Testis (tissue), 5 donors: ENCODE results near the gene RPS15. TPM values are rescaled to one million over a fixed set of nuclear protein-coding genes. Genes with fewer than 3 reads are reported as not detected.
A peak's percentile ranks its signal among the peaks of the same experiment; 100 is the strongest.

Source experiments
- DNase-seq: peaks from one replicate; pipeline ENCODE4 v3.0.0-alpha.2; 2019
- H3K27ac ChIP-seq, 2 donors: fragments of 200-600 bp; sonication (generic); one replicate each; pipeline ENCODE4 v1.5.1; 2019
- H3K27me3 ChIP-seq: fragments of 200-600 bp; sonication (generic); one replicate; pipeline ENCODE4 v1.5.1; 2019
- H3K36me3 ChIP-seq: fragments of 200-600 bp; sonication (generic); one replicate; pipeline ENCODE4 v1.5.1; 2017; ENCODE audit warnings: low read depth; ENCODE audit errors: missing control alignments
- H3K4me1 ChIP-seq: fragments of 200-600 bp; sonication (generic); one replicate; pipeline ENCODE4 v1.5.1; 2019
- H3K4me3 ChIP-seq, 2 donors: fragments of 200-600 bp; sonication (generic); one replicate each; pipeline ENCODE4 v1.5.1; 2017 to 2019
- H3K9me3 ChIP-seq: fragments of 200-600 bp; sonication (generic); one replicate; pipeline ENCODE4 v1.5.1; 2017
- CTCF ChIP-seq, 3 experiments: fragments of 450-650 bp in 2 of 3; fragments of 200-600 bp in 1 of 3; sonication (generic) in 1 of 3; IDR thresholded peaks; one replicate each; pipeline ENCODE4 v1.5.1; 2016 to 2019; ENCODE audit warnings: antibody characterized with exemption in 3 of 3, mild to moderate bottlenecking in 2 of 3, moderate library complexity in 1 of 3
- POLR2A ChIP-seq: fragments of 450-650 bp; IDR thresholded peaks from one replicate; pipeline ENCODE4 v1.6.1; 2017; ENCODE audit warnings: antibody characterized with exemption, mild to moderate bottlenecking, moderate library complexity
- WGBS, 2 donors: methylation state at CpG; one replicate each; pipeline ENCODE4 v1.1.5; 2018; 5-methylcytosine and 5-hydroxymethylcytosine counted together
- intact Hi-C: fragments of 100-400 bp; cut with DNase I; formaldehyde crosslinking; loops from one replicate; pipeline ENCODE4 v1.15.1; 2023; ENCODE audit warnings: low total_unique reads
- long read RNA-seq, 2 donors: transcript quantifications; one replicate each; lab custom pipeline, GENCODE V29; 2026
- polyA plus RNA-seq: library from polyadenylated mRNA; stranded (reverse); fragments of 350-450 nt; fragmentation: Illumina TruSeq; extraction: RNeasy Lipid Tissue Mini Kit (QIAGEN cat#74804); gene quantifications from one replicate; pipeline ENCODE4 v1.2.3, GENCODE V29; 2014; ENCODE audit warnings: low read depth, low replicate concordance; ENCODE audit not compliant: insufficient read depth
- total RNA-seq, 2 donors: library from RNA; depleted of rRNA; stranded (reverse); fragments of >200 nt; gene quantifications; one replicate each; pipeline ENCODE4 v1.2.3, GENCODE V29; 2016

RPS15 gene
- total RNA-seq: 1,000 to 10,000 TPM; 1,248 to 1,750 TPM
- 768 TPM for polyA plus RNA-seq
- long read RNA-seq, donor 1, transcript RPS15-203 (3 exons, 570 nt): minor isoform, 43 of 848 reads
- long read RNA-seq, donor 1, transcript RPS15-209 (4 exons, 510 nt): major isoform, 646 of 848 reads
- long read RNA-seq, donor 1, transcript RPS15-210 (3 exons, 873 nt): minor isoform, 41 of 848 reads
- long read RNA-seq, donor 1, transcript RPS15-201 (4 exons, 534 nt): minor isoform, 30 of 848 reads
- long read RNA-seq, donor 1, partial matches to known transcripts: 14 of 848 reads
- long read RNA-seq, donor 1, other reads (novel, unspliced or antisense): 65 of 848 reads
- long read RNA-seq, donor 2, transcript RPS15-201 (4 exons, 534 nt): minor isoform, 19 of 463 reads
- long read RNA-seq, donor 2, transcript RPS15-210 (3 exons, 873 nt): minor isoform, 20 of 463 reads
- long read RNA-seq, donor 2, transcript RPS15-203 (3 exons, 570 nt): minor isoform, 17 of 463 reads
- long read RNA-seq, donor 2, transcript RPS15-209 (4 exons, 510 nt): major isoform, 383 of 463 reads
- long read RNA-seq, donor 2, partial matches to known transcripts: 8 of 463 reads
- long read RNA-seq, donor 2, other reads (novel, unspliced or antisense): 14 of 463 reads

- DNase-seq: peak; percentile 96
- intact Hi-C loops: no loop called here
- Histone ChIP-seq H3K36me3 (no peaks in the 10 kb centered on the region), H3K9me3 (no peaks in the 10 kb centered on the region), H3K4me1 (peaks cover 12% of the 10 kb centered on the region), H3K27ac (peak within 1 kb of the TSS; percentile 84 to 89), H3K27me3 (no peaks in the 10 kb centered on the region), H3K4me3 (peak within 1 kb of the TSS; percentile 72 to 98)
- 1% methylated on average over 23 to 88 of the region's 100 CpGs for WGBS, 2 donors
- TF ChIP-seq POLR2A (peak; percentile 87), CTCF (IDR thresholded peaks at IDR 0.05) (peak; percentile 95 to 99 (median 96))
These were observed at the start of gene RPS15 for GRCh38 chr19:1438035-1438932. Gene RPS15, plus strand, starts transcription at chr19:1438396. Its CDS starts 30 bp downstream, at chr19:1438426.

- no peak for DNase-seq
- Histone ChIP-seq H3K4me3 (no peak overlapping the region), H3K36me3 (no peaks in the 10 kb centered on the region), H3K9me3 (no peaks in the 10 kb centered on the region), H3K4me1 (peaks cover 8% of the 10 kb centered on the region), H3K27ac (no peak overlapping the region), H3K27me3 (no peaks in the 10 kb centered on the region)
- TF ChIP-seq POLR2A (no peak), CTCF (IDR thresholded peaks at IDR 0.05) (no peak)
- intact Hi-C loops: no loop called here
- WGBS, 2 donors: 89 to 100% methylated on average over 3 to 17 of the region's 17 CpGs
These were observed 49.6 kb upstream of the RPS15 start for GRCh38 chr19:1388637-1389026.

GRCh38 chr19:1389033-1389940 lies 48.9 kb upstream of the RPS15 start:
- H3K27me3 ChIP-seq: no peaks in the 10 kb centered on the region
- no peak overlapping the region for H3K27ac ChIP-seq
- DNase-seq: no peak
- H3K9me3 ChIP-seq: no peaks in the 10 kb centered on the region
- TF ChIP-seq CTCF (IDR thresholded peaks at IDR 0.05) (no peak), POLR2A (no peak)
- H3K4me3 ChIP-seq: no peak overlapping the region
- H3K36me3 ChIP-seq: no peaks in the 10 kb centered on the region
- peaks cover 8% of the 10 kb centered on the region for H3K4me1 ChIP-seq
- 88 to 92% methylated on average over 39 of the region's 39 CpGs for WGBS, 2 donors
- intact Hi-C loops: no loop called here

GRCh38 chr19:1390890-1391423 lies 47.2 kb upstream of the RPS15 start:
- Histone ChIP-seq H3K4me3 (no peak overlapping the region), H3K9me3 (no peaks in the 10 kb centered on the region), H3K36me3 (no peaks in the 10 kb centered on the region), H3K4me1 (peaks cover 14% of the 10 kb centered on the region), H3K27me3 (no peaks in the 10 kb centered on the region), H3K27ac (no peak overlapping the region)
- intact Hi-C loops: no loop called here
- DNase-seq: no peak
- WGBS, 2 donors: 87 to 90% methylated on average over 23 to 42 of the region's 42 CpGs
- TF ChIP-seq POLR2A (no peak), CTCF (IDR thresholded peaks at IDR 0.05) (no peak)
